Measurements from ENCODE around the gene RNF103. TPM values are rescaled to one million over a fixed set of nuclear protein-coding genes. Genes with fewer than 3 reads are reported as not detected.
A peak's percentile ranks its signal among the peaks of the same experiment; 100 is the strongest.

Gene RNF103, protein sequence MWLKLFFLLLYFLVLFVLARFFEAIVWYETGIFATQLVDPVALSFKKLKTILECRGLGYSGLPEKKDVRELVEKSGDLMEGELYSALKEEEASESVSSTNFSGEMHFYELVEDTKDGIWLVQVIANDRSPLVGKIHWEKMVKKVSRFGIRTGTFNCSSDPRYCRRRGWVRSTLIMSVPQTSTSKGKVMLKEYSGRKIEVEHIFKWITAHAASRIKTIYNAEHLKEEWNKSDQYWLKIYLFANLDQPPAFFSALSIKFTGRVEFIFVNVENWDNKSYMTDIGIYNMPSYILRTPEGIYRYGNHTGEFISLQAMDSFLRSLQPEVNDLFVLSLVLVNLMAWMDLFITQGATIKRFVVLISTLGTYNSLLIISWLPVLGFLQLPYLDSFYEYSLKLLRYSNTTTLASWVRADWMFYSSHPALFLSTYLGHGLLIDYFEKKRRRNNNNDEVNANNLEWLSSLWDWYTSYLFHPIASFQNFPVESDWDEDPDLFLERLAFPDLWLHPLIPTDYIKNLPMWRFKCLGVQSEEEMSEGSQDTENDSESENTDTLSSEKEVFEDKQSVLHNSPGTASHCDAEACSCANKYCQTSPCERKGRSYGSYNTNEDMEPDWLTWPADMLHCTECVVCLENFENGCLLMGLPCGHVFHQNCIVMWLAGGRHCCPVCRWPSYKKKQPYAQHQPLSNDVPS
- polyA plus RNA-seq (2012; rRNA removed), result 7.0 and 8.8 TPM in 2 replicates
- polyA plus RNA-seq (2012; cell fraction: cytosol; rRNA removed), result 9.5 and 11.1 TPM in 2 replicates
- 6.5 and 14.5 TPM in 2 replicates for polyA plus RNA-seq (2012; cell fraction: nucleus; rRNA removed)

DNA sequence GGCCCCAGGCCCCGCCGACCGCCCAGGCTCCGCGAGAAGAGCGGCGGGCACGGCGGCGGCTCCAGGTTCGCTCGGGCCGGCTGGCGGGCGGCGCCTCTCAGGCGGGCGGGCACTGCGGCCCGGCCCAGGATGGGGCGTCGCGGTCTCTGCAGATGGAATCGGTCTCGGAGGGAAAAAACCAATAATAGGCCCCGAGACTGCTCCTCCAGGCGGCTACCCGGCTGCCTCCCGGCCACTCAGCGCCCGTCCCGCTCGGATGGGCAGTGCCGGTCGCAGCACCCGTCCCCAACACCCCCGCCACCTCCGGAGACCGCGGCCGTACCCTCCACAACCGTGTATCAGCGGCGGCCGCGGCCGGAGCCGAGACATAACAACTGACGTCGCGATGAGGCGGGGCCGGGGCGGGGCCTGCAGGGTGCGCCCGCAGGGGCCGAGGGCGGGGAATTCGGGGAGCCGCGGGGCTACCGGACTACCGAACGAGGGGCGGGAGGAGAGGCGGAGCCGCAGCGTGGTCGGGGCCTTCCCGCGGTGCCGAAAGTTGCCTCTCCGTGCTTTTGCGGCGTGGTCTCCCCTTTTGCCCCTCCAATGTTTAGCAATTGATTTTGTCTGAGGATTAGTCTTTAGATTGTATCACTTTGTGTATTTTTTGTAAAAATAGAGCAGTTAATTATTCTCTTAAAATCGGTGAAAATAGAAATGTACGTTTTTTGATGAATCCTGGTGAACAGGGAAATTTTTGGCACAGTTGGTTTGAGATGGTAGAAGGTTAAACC lies at the start of gene RNF103:
RNF103 (minus strand) TSS at position 372 of the 773 bp plus-strand sequence. CDS start 979 bp downstream, outside the sequence.
- 4% methylated on average over 37 of the region's 77 CpGs for WGBS (ENCODE audit: low lambda C conversion rate)
- POLR2A ChIA-PET, result no interaction called here
- H3K9me3 ChIP-seq, result no peaks in the 10 kb centered on the region

DNA sequence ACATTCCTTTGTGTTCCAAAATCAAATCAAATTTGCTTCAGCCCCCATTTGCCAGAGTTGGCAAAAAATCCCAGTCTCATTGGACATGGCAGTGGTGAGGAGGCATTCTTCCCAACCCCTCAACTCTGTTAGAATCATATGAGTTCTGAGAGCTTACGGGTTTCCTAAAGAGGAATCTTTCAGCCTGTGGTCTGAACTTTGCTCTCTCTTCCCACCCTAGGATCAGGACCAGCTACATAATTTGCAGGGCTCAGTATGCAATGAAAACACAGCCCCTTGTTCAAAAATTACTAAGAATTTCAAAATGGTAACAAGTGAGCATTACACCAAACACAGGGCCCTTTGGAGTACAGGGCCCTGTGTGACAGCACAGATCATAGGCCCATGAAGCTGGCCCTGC lies 49.3 kb upstream of the RNF103 start:
- CTCF ChIA-PET, result no interaction called here
- Histone ChIP-seq H3K4me2 (no peak overlapping the region), H2AFZ (ENCODE audit: low read depth) (no peak overlapping the region), H3K79me2 (ENCODE audit: insufficient read depth) (no peaks in the 10 kb centered on the region), H3F3A (replicated peaks; ENCODE audit: insufficient read depth) (no peaks in the 10 kb centered on the region), H3K9me3 (no peaks in the 10 kb centered on the region), H3K4me1 (ENCODE audit: control insufficient read depth in 1 of 2, insufficient read depth in 2 of 2, low read depth in 1 of 2, low read length in 1 of 2) (peaks cover 0 to 3% of the 10 kb centered on the region in 2 experiments; a peak in 1 of 4 replicates), H3K4me3 (ENCODE audit: low read depth in 2 of 2, low read length in 1 of 2) (no peak overlapping the region), H3K27ac (ENCODE audit: low read depth in 2 of 2, low read length in 1 of 2) (no peak overlapping the region), H3K9me2 (no peaks in the 10 kb centered on the region), H4K20me1 (ENCODE audit: insufficient read depth) (no peaks in the 10 kb centered on the region), H3K9ac (no peak overlapping the region), H3K36me3 (replicated peaks in 1 of 2; ENCODE audit: control insufficient read depth in 1 of 2, insufficient read depth in 2 of 2, low read length in 1 of 2) (no peaks in the 10 kb centered on the region), H3K27me3 (ENCODE audit: insufficient read depth) (no peaks in the 10 kb centered on the region; the same call in 1 of the 2 replicates)
- POLR2A ChIA-PET, result no interaction called here
- TF ChIP-seq, protein P1, sequence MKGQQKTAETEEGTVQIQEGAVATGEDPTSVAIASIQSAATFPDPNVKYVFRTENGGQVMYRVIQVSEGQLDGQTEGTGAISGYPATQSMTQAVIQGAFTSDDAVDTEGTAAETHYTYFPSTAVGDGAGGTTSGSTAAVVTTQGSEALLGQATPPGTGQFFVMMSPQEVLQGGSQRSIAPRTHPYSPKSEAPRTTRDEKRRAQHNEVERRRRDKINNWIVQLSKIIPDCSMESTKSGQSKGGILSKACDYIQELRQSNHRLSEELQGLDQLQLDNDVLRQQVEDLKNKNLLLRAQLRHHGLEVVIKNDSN (IDR thresholded peaks at IDR 0.05; ENCODE audit: borderline replicate concordance, low read depth), result no peak
- TF ChIP-seq MXI1 (IDR thresholded peaks at IDR 0.05; ENCODE audit: low read depth, low read length), result no peak
- TF ChIP-seq TEAD4 (IDR thresholded peaks at IDR 0.05; ENCODE audit: borderline replicate concordance, insufficient read depth), result no peak
- TF ChIP-seq EP300 (IDR thresholded peaks at IDR 0.05; ENCODE audit: borderline replicate concordance in 1 of 2, low read depth in 1 of 2, low read length in 1 of 2), result no peak
- whole genome bisulfite sequencing (ENCODE audit: low lambda C conversion rate), result 64% methylated on average over 1 of the region's 1 CpG
- no peak for DNase-seq

More for the DNA sequence above, at the start of gene RNF103:
- peaks cover 3 to 7% of the 10 kb centered on the region in 2 experiments; a peak in 2 of 4 replicates for H3K4me1 ChIP-seq (ENCODE audit: control insufficient read depth in 1 of 2, insufficient read depth in 2 of 2, low read depth in 1 of 2, low read length in 1 of 2)
- peak; percentile 93 for DNase-seq
- H3F3A ChIP-seq (replicated peaks; ENCODE audit: insufficient read depth), result peaks cover 4% of the 10 kb centered on the region
- CTCF ChIA-PET, result interaction anchor here (1.7 kb wide), 1 partner anchor 403 kb away, joined by 4 read pairs; no protein-coding TSS in a partner anchor
- peaks cover 13% of the 10 kb centered on the region for H4K20me1 ChIP-seq (ENCODE audit: insufficient read depth)
- H3K4me3 ChIP-seq (ENCODE audit: low read depth in 2 of 2, low read length in 1 of 2), result peak within 1 kb of the TSS; percentile 90 to 99
- H3K36me3 ChIP-seq (replicated peaks in 1 of 2; ENCODE audit: control insufficient read depth in 1 of 2, insufficient read depth in 2 of 2, low read length in 1 of 2), result peaks cover 2 to 15% of the 10 kb centered on the region in 2 experiments
- H3K4me2 ChIP-seq, result peak within 1 kb of the TSS; percentile 95
- H3K9me2 ChIP-seq, result no peaks in the 10 kb centered on the region
- peak within 1 kb of the TSS; percentile 98 for H2AFZ ChIP-seq (ENCODE audit: low read depth)
- H3K79me2 ChIP-seq (ENCODE audit: insufficient read depth), result peaks cover 41% of the 10 kb centered on the region
- no peaks in the 10 kb centered on the region for H3K27me3 ChIP-seq (ENCODE audit: insufficient read depth)
- peak within 1 kb of the TSS; percentile 83 to 96 for H3K27ac ChIP-seq (ENCODE audit: low read depth in 2 of 2, low read length in 1 of 2)
- H3K9ac ChIP-seq, result peak within 1 kb of the TSS; percentile 95
- TF ChIP-seq TCF12 (IDR thresholded peaks at IDR 0.05) (no peak), TAF1 (IDR thresholded peaks at IDR 0.05; ENCODE audit: borderline replicate concordance, low read depth, low read length) (peak; percentile 66; the same call in 1 of the 2 replicates), NRF1 (IDR thresholded peaks at IDR 0.05; ENCODE audit: low read depth, low read length) (0 out of 2 replicates have a peak, but pooled peaks have one; percentile 8), FOXM1 (IDR thresholded peaks at IDR 0.05; ENCODE audit: low read depth) (no peak), CHD2 (IDR thresholded peaks at IDR 0.05; ENCODE audit: low read length, partially characterized antibody) (peak; percentile 13), RCOR1 (IDR thresholded peaks at IDR 0.05; ENCODE audit: low read length) (no peak), SMC3 (IDR thresholded peaks at IDR 0.05; ENCODE audit: low read depth, low read length) (0 out of 2 replicates have a peak, but pooled peaks have one; percentile 13), MEF2A (IDR thresholded peaks at IDR 0.05; ENCODE audit: borderline replicate concordance, low read depth) (no peak), GABPA (IDR thresholded peaks at IDR 0.05; ENCODE audit: low read depth) (no peak), TEAD4 (IDR thresholded peaks at IDR 0.05; ENCODE audit: borderline replicate concordance, insufficient read depth) (no peak), POLR2AphosphoS5 (IDR thresholded peaks at IDR 0.05; ENCODE audit: low read depth, low read length) (peak; percentile 93), SIN3A (IDR thresholded peaks at IDR 0.05; ENCODE audit: borderline replicate concordance, low read depth, low read length) (peak; percentile 66; the same call in 1 of the 2 replicates), RXRA (IDR thresholded peaks at IDR 0.05; ENCODE audit: borderline replicate concordance, low read depth) (no peak), ELF1 (IDR thresholded peaks at IDR 0.05) (no peak), EZH2phosphoT487 (IDR thresholded peaks at IDR 0.05; ENCODE audit: borderline replicate concordance, low read depth) (no peak), MXI1 (IDR thresholded peaks at IDR 0.05; ENCODE audit: low read depth, low read length) (peak; percentile 69; the same call in 1 of the 2 replicates)
- TF ChIP-seq, protein P2, sequence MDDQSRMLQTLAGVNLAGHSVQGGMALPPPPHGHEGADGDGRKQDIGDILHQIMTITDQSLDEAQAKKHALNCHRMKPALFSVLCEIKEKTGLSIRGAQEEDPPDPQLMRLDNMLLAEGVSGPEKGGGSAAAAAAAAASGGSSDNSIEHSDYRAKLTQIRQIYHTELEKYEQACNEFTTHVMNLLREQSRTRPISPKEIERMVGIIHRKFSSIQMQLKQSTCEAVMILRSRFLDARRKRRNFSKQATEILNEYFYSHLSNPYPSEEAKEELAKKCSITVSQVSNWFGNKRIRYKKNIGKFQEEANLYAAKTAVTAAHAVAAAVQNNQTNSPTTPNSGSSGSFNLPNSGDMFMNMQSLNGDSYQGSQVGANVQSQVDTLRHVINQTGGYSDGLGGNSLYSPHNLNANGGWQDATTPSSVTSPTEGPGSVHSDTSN (IDR thresholded peaks at IDR 0.05), result no peak
- TF ChIP-seq, protein P3, sequence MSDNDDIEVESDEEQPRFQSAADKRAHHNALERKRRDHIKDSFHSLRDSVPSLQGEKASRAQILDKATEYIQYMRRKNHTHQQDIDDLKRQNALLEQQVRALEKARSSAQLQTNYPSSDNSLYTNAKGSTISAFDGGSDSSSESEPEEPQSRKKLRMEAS (IDR thresholded peaks at IDR 0.05; ENCODE audit: low read depth), result peak; percentile 66

All from SK-N-SH (cell line).